GM19467 (cell line): ENCODE results near the gene TCAP.
"Not testable (repeated sequence)": the region's sequence is repeated elsewhere in the genome, so short reads cannot be mapped to it uniquely, and the experiment has no call there.

Experiments used
- ATAC-seq: cut with Tn5 transposase; IDR thresholded peaks from one replicate; pipeline ENCODE4 v1.9.1; 2021; ENCODE audit warnings: mild to moderate bottlenecking, moderate library complexity; ENCODE audit not compliant: unreplicated experiment

TCAP gene

GRCh38 chr17:39702901-39703893 is 38.0 kb downstream of the TCAP start:
- ATAC-seq: no peak

- ATAC-seq: no peak
Observed at GRCh38 chr17:39703913-39704312, 38.8 kb downstream of the TCAP start.

- no peak for ATAC-seq
Observed at GRCh38 chr17:39704821-39705551, 39.8 kb downstream of the TCAP start.

- no peak for ATAC-seq
Observed at GRCh38 chr17:39705786-39706348, 40.7 kb downstream of the TCAP start.

GRCh38 chr17:39706383-39706782 is 41.2 kb downstream of the TCAP start:
- no peak for ATAC-seq

- ATAC-seq: no peak
Observed at GRCh38 chr17:39706921-39707337, 41.8 kb downstream of the TCAP start.

- ATAC-seq: no peak
Observed at GRCh38 chr17:39709319-39709997, 44.3 kb downstream of the TCAP start.

GRCh38 chr17:39709998-39710964 is 45.1 kb downstream of the TCAP start:
- no peak for ATAC-seq

- ATAC-seq: not testable (repeated sequence)
Observed at GRCh38 chr17:39711071-39711470, 45.9 kb downstream of the TCAP start.

GRCh38 chr17:39711851-39712250 is 46.7 kb downstream of the TCAP start:
- ATAC-seq: no peak

- ATAC-seq: no peak
Observed at GRCh38 chr17:39714234-39714633, 49.1 kb downstream of the TCAP start.

GRCh38 chr17:39715375-39716072 is 50.4 kb downstream of the TCAP start:
- no peak for ATAC-seq
